Naive thymus-derived CD8-positive, alpha-beta T cell (primary cell): ENCODE results near the gene SLIT1. TPM values are rescaled to one million over a fixed set of nuclear protein-coding genes. Genes with fewer than 3 reads are reported as not detected.

Experiments
- ATAC-seq, 2 donors: fragments of 150-1000 bp; cut with Tn5 transposase in 1 of 2; sonication (Bioruptor Pico), chemical (Tn5 transposase) in 1 of 2; 1 replicate in 1 of 2; 2 replicates in 1 of 2; pipeline ENCODE4 v1.10.0; 2021; ENCODE audit warnings: mild to moderate bottlenecking in 2 of 2, moderate library complexity in 2 of 2
- POLR2A ChIA-PET: fragments of 350-600 bp; sonication (Branson Sonifier 250); formaldehyde crosslinking; loops from one replicate; lab custom pipeline; 2021; ENCODE audit warnings: antibody characterized with exemption; lab: Charles Lee
- DNase-seq, 10 donors: peaks; one replicate each; pipeline versions ENCODE4 v3.0.0 to v3.0.0-alpha.2; 2020 to 2022
- H3K27ac Mint-ChIP-seq, 10 donors: one replicate each; pipeline ENCODE4 v1.8.0; 2020 to 2022; ENCODE audit warnings: mild to moderate bottlenecking in 10 of 10, mixed read lengths in 10 of 10, moderate library complexity in 4 of 10, inconsistent platforms in 1 of 10
- H3K27me3 Mint-ChIP-seq, 5 donors: one replicate each; pipeline ENCODE4 v1.8.0; 2021 to 2022; ENCODE audit warnings: mixed read lengths in 5 of 5
- H3K36me3 Mint-ChIP-seq, 3 donors: one replicate each; pipeline ENCODE4 v1.8.0; 2020 to 2022; ENCODE audit warnings: mixed read lengths in 3 of 3, mild to moderate bottlenecking in 2 of 3, inconsistent platforms in 1 of 3
- H3K4me1 Mint-ChIP-seq, 4 donors: one replicate each; pipeline ENCODE4 v1.8.0; 2021 to 2022; ENCODE audit warnings: mixed read lengths in 4 of 4
- H3K4me3 Mint-ChIP-seq, 10 donors: one replicate each; pipeline ENCODE4 v1.8.0; 2020 to 2022; ENCODE audit warnings: mild to moderate bottlenecking in 10 of 10, mixed read lengths in 10 of 10, moderate library complexity in 6 of 10, inconsistent platforms in 1 of 10
- H3K9me3 Mint-ChIP-seq, 9 donors: one replicate each; pipeline ENCODE4 v1.8.0; 2020 to 2022; ENCODE audit warnings: mixed read lengths in 9 of 9, mild to moderate bottlenecking in 3 of 9, inconsistent platforms in 1 of 9, moderate library complexity in 1 of 9
- polyA plus RNA-seq, 3 donors: library from polyadenylated mRNA; unstranded; fragments of 300-500 nt; fragmentation: Illumina TruSeq; gene quantifications; one replicate each; pipeline ENCODE4 v1.2.3, GENCODE V29; 2021
- total RNA-seq, 8 experiments: library from RNA in 2 of 8; stranded (reverse) in 2 of 8; gene quantifications; one replicate each; pipeline ENCODE4 v1.2.3 and lab custom pipeline; 2021 to 2026

The SLIT1 gene
- total and polyA plus RNA-seq, 5 experiments from 2014 or later: 0.05 to 0.26 (median 0.11) TPM; not detected in 2

DNA sequence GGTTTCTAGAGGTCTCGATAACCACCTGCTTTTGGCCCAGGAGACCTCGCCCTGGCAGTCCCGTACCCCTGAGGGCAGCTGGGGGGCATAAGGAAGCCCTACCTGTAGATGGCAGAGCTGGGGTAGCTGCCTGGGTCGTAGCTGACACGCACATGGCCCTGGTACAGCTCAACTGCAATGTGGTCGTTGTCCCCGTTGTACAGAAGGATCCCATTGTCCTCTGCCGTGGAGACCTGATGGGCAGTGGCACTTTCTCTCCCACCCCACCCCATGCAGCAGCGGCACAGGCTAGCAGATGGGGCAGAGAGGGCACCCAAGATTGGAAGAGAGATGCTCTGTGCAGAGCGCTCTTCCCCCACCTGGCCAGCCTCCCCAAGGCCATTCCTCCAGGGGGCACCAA lies 181.2 kb downstream of the SLIT1 start:
- POLR2A ChIA-PET: no interaction called here

DNA sequence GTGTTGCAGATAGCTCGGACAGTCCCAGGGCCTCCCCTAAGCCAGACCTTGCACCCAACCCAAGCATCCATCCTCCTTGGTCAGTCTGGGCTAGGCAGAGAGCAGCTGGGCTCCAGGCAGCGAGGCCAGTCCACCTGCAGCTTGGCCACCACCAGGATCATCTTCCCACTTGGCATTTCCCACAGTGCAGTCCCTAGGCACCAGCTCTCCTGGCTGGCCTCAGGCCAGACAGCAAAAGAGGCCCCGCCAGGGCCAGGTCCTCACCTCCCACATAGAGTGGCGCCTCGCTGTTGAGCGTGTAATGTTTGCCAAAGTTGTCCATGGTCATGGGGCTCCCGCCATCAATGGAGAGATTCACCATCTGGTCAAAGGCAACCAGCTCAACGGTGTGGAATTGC lies 182.0 kb downstream of the SLIT1 start:
- Mint-ChIP-seq H3K36me3 (peaks cover 0 to 19% (median 7%) of the 10 kb centered on the region in 3 donors), H3K4me1 (peaks cover 0 to 2% (median 0%) of the 10 kb centered on the region in 4 donors), H3K4me3 (no peak overlapping the region), H3K9me3 (peaks cover 0 to 26% (median 23%) of the 10 kb centered on the region in 9 donors), H3K27ac (no peak overlapping the region), H3K27me3 (peaks cover 0 to 15% (median 6%) of the 10 kb centered on the region in 5 donors)
- POLR2A ChIA-PET: no interaction called here
- ATAC-seq (no peak), DNase-seq (no peak)

More for the DNA sequence above, 181.2 kb downstream of the SLIT1 start:
- H3K36me3 Mint-ChIP-seq: peaks cover 0 to 19% (median 7%) of the 10 kb centered on the region in 3 donors
- no peak overlapping the region for H3K4me3 Mint-ChIP-seq
- peaks cover 0 to 30% (median 23%) of the 10 kb centered on the region in 9 donors for H3K9me3 Mint-ChIP-seq
- ATAC-seq (no peak), DNase-seq (no peak)
- peaks cover 0 to 15% (median 6%) of the 10 kb centered on the region in 5 donors for H3K27me3 Mint-ChIP-seq
- peaks cover 0 to 2% (median 0%) of the 10 kb centered on the region in 4 donors for H3K4me1 Mint-ChIP-seq
- H3K27ac Mint-ChIP-seq: no peak overlapping the region

DNA sequence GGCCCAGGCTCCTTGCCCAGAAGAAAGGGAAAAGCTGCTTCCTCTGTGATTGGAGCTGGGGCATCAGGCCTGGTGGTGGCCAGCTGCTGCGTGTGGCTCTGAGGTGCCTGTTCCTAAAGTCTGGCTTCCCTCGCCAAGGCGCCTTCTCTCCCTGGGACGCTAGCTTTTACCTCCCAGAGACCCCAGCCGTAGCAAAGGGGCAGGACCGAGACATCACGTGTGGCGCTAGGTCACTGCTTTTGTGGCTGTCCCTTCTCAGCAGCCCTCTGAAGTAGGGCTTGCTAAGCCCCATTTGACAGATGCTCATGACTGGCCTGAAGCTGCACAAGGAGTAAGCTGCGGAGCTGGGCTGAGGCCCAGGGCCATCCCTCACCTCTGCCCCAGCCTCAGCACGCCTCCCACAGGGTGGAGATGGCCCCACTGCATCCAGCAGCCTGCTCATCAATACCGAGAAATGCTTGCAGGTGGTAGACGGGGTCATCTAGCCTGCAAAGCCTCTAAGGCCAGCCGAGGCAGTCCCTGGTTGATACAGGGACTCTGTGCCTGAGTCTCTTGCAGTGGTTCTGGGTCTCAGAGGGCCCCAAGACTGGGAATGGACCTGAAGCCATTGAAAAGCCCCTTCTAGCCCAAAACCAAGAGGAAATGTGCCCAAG lies 182.5 kb downstream of the SLIT1 start:
- Mint-ChIP-seq H3K4me3 (no peak overlapping the region), H3K4me1 (peaks cover 0 to 2% (median 0%) of the 10 kb centered on the region in 4 donors), H3K9me3 (peaks cover 0 to 26% (median 23%) of the 10 kb centered on the region in 9 donors), H3K36me3 (peaks cover 0 to 19% (median 7%) of the 10 kb centered on the region in 3 donors), H3K27me3 (peaks cover 0 to 15% (median 6%) of the 10 kb centered on the region in 5 donors), H3K27ac (peak overlapping the region in 1 of 10 donors; percentile 29)
- DNase-seq (no peak), ATAC-seq (no peak)
- POLR2A ChIA-PET: no interaction called here

DNA sequence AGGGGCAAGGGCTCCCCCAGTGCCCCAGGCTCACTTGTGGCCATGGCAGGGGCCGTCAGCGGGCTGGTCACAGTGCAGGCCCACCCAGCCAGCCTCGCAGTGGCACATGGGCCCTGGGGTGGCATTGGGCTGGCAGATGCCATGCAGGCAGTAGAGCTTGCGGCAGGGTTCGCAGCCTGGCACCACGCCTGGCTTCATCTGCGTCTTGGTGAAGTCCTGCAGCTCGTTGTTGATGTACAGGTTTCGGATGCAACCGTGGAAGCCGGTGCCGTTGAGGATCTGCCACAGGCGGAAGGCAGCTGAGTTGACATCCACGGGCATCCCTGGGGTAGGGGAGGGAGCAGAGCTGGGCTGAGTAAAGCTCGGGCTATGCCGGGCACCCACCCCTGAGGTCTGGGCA lies 183.1 kb downstream of the SLIT1 start:
- Mint-ChIP-seq H3K4me3 (no peak overlapping the region), H3K4me1 (peaks cover 0 to 2% (median 0%) of the 10 kb centered on the region in 4 donors), H3K27me3 (peaks cover 0 to 15% (median 6%) of the 10 kb centered on the region in 5 donors), H3K36me3 (peaks cover 0 to 19% (median 6%) of the 10 kb centered on the region in 3 donors), H3K27ac (no peak overlapping the region), H3K9me3 (peaks cover 0 to 22% (median 19%) of the 10 kb centered on the region in 9 donors)
- POLR2A ChIA-PET: no interaction called here
- DNase-seq: no peak
- ATAC-seq: no peak

DNA sequence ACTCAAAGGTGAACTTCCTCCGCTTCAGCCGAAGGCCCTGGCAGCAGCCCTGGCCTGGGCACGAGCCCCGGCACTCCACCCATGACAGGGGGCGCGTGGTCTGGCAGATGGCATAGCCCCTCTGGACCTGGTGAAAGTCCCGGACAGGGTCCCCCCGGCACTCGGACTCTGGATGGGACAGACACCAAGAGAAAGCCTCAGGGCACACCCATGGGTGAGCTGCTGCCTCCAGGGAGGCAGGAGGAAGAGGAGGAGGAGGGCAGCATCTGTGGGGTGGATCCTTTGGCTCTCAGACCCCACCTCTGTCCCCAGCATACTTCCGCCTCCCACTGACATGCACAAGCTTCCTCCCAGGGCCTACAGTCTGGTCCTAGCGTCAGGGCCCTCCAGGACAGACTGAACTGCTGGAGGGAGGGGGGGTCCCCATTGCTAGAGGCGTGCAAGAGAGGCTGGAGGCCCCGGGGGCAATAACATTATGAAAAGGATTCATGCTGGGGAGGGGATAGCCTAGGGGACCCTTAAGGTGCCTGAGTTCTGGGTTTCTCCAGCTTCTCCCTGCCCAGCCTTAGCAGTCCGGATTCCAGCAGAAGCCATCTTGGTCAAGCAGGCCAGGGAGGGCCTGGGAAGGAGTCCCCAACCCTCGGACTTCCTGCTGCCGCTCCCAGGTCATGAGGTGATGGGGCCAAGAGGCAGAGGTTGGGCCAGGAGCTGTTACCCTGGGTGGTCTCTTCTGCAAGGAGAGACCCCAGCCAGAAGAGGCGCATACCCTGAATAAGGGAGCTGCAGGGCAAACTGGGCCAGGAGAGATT lies 184.4 kb downstream of the SLIT1 start:
- Mint-ChIP-seq H3K9me3 (peaks cover 0 to 9% (median 6%) of the 10 kb centered on the region in 9 donors), H3K36me3 (peaks cover 0 to 6% (median 0%) of the 10 kb centered on the region in 3 donors), H3K4me1 (peaks cover 0 to 2% (median 0%) of the 10 kb centered on the region in 4 donors), H3K4me3 (no peak overlapping the region), H3K27me3 (peaks cover 0 to 11% (median 6%) of the 10 kb centered on the region in 5 donors), H3K27ac (no peak overlapping the region)
- DNase-seq: no peak
- no peak for ATAC-seq
- POLR2A ChIA-PET: no interaction called here

DNA sequence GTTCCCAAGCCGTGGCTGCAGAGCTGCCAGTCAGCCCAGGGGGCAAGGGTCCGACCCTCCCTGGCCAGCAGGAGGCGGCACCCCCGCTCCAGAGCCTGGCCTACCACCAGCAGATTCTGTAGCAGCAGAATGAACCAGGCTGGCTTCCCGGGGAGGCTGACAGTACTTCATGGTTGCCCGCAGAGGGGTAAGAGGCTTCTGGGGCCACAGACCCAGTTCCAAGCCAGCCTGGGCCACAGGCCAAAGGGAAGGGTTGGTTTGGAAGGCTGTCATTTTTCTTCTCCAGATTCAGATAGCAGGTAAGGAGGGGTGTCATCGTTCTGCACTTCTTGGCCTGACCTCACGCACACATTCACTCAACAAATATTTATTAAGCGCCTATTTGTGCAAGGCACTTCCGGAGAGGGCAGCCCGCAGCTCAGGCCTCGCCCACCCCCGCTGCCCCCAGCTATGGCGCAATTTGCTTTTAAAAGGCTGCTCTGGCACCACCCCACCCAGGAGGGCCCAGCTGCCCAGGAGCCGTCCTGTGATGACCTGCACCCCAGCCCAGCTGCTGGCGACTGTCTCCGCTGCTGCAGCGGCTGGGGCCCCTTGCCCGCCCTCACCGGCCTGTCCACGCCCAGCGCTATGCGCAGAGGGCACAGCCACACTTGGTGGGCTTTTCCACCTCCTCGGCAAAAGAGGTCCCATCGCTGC lies 185.1 kb downstream of the SLIT1 start:
- no peak overlapping the region for H3K27ac Mint-ChIP-seq
- DNase-seq: no peak

DNA sequence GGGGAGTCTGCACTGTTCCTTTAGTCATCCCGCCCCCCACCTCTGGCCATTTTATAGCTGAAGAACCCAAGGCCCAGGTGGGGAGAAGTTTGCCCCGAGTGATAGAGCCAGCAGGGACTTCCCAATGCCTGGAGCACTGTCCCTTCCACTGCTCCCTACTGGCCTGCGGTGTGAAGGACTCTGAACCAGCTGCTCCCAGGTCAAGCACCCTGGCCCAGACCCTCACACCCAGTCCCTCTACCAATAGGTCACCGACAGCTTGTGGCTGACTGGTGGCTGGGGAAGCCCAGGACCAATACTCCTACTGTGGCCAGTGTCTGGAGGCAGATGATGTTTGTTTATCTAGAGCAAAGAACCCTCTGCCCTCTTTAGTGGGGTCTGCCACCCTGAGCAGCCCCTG lies 185.8 kb downstream of the SLIT1 start:
- Mint-ChIP-seq H3K27me3 (peaks cover 0 to under 1% (median 0%) of the 10 kb centered on the region in 5 donors), H3K9me3 (no peaks in the 10 kb centered on the region)
- ATAC-seq: no peak

More for the DNA sequence above, 185.1 kb downstream of the SLIT1 start:
- peaks cover 0 to 3% (median 0%) of the 10 kb centered on the region in 3 donors for H3K36me3 Mint-ChIP-seq
- POLR2A ChIA-PET: no interaction called here
- no peak for ATAC-seq
- peaks cover 0 to 2% (median 0%) of the 10 kb centered on the region in 4 donors for H3K4me1 Mint-ChIP-seq
- H3K27me3 Mint-ChIP-seq: peaks cover 0 to 6% (median 5%) of the 10 kb centered on the region in 5 donors
- H3K9me3 Mint-ChIP-seq: peaks cover 0 to 3% (median 2%) of the 10 kb centered on the region in 9 donors
- H3K4me3 Mint-ChIP-seq: no peak overlapping the region

DNA sequence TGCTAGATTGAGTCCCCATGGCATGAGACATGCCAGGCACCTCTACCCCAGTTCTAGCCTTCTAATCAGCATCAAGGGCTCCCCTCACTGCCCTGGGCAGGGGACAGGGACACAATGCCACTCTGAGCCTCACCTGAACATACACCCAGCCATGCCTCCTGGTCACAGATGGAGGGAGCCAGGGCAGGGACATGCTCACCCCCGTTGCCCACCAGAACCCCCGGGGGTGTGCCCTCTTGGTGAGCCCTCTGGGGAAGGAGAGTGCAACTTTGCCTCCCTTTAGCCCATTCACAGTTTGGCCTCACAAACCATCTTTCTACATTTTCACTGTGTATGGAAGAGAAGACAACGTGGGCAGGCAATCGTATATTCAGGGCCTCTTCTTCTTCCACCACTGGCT lies 186.4 kb downstream of the SLIT1 start:
- DNase-seq: no peak
- Mint-ChIP-seq H3K4me1 (no peaks in the 10 kb centered on the region), H3K27ac (no peak overlapping the region), H3K9me3 (no peaks in the 10 kb centered on the region), H3K4me3 (no peak overlapping the region), H3K36me3 (no peaks in the 10 kb centered on the region), H3K27me3 (no peaks in the 10 kb centered on the region)
- POLR2A ChIA-PET: no interaction called here
- ATAC-seq: no peak

More for the DNA sequence above, 185.8 kb downstream of the SLIT1 start:
- no peak for DNase-seq
- Mint-ChIP-seq H3K36me3 (no peaks in the 10 kb centered on the region), H3K27ac (no peak overlapping the region), H3K4me1 (no peaks in the 10 kb centered on the region), H3K4me3 (no peak overlapping the region)
- POLR2A ChIA-PET: no interaction called here

DNA sequence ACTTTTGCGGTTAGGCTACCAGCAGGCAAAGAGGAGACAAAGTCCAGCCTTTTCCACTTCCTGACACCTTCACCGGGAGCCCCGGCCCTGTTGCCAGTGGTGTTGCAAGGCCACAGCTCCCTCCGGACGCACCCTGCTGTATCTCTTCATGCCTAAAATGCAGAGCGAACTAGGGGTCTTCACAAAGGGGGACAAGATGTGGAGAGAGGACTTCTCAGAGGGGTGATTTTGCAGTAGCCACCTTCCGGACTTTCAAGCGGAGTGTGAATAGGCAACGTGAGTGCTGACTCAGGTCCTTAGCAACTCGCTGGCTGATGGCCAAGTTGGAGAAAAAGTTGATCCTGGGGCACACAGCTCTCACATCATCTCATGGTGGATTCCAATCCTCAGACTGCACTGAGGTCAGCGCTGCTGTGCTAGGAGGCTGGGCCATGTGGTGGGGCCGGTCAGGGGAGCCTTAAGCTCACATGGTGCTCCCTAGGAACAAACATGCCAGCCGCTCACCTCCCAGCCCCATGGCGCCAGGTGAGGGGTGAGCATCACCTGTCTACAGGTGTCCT lies 187.3 kb downstream of the SLIT1 start:
- no peaks in the 10 kb centered on the region for H3K27me3 Mint-ChIP-seq
- no peaks in the 10 kb centered on the region for H3K36me3 Mint-ChIP-seq
- DNase-seq (no peak), ATAC-seq (no peak)
- POLR2A ChIA-PET: no interaction called here
- H3K4me3 Mint-ChIP-seq: no peak overlapping the region
- H3K4me1 Mint-ChIP-seq: no peaks in the 10 kb centered on the region
- H3K27ac Mint-ChIP-seq: no peak overlapping the region
- no peaks in the 10 kb centered on the region for H3K9me3 Mint-ChIP-seq

DNA sequence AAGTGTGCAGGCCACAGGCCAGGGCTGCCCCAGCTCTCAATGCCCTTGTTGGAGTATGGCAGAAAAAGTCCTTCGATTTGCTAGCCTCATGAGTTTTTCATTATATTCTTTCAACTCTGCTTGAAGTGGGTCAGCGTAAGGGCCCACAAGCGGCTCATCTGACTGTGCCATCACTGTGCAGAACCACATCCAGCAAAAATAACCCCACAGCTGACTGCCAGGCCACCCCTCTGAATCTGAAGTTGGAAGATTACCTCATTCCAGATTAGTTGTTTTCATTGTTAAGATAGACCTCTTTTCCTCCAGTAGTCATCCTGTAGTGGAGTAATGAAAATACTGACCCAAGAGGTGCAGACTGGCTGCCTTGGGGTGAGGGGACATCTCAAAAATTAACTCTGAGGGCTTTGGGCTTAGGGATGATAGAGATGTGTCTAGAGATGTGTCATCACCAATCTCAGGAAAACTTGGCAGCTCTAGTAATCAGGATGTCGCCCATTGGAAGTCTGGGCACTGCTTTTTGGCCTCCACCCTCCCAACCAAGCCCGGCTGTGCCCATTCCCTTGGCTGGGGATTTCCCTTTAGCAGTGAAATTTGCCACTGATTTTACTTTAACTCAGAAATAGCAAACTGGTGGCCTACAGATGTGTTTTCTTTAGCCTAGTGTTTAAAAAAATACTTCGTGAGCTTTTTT lies 189.3 kb downstream of the SLIT1 start:
- no peaks in the 10 kb centered on the region for H3K36me3 Mint-ChIP-seq
- no peak for DNase-seq

DNA sequence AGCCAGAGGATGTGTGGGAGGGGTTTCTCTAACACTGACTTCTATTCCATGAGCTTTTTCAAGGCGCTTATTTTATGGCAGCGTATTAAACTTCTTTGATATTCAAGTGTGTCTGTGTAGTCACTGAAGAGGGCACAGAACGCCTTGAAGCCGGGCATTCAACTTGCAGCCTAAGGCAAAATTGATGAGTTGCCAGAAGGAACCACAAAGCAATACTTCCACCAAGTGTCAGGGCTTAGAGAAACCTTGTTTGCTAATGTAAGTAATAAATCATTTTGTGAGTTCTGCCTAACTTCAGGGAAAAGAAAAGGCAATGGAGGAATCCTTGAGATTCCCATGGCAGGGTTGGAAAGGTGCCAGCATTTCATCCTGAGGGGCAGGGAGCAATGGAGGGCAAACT lies 189.9 kb downstream of the SLIT1 start:
- DNase-seq (no peak), ATAC-seq (no peak)
- peak overlapping the region in 2 of 10 donors; percentile 3 to 44 for H3K27ac Mint-ChIP-seq
- H3K27me3 Mint-ChIP-seq: no peaks in the 10 kb centered on the region
- H3K9me3 Mint-ChIP-seq: no peaks in the 10 kb centered on the region
- peaks cover 0 to 6% (median 1%) of the 10 kb centered on the region in 4 donors for H3K4me1 Mint-ChIP-seq
- POLR2A ChIA-PET: interaction anchor here (0.6 kb wide), 1 partner anchor 27 kb away, joined by 3 read pairs; no protein-coding TSS in a partner anchor
- H3K36me3 Mint-ChIP-seq: peaks cover 0 to 3% (median 0%) of the 10 kb centered on the region in 3 donors
- no peak overlapping the region for H3K4me3 Mint-ChIP-seq

More for the DNA sequence above, 189.3 kb downstream of the SLIT1 start:
- Mint-ChIP-seq H3K4me1 (peaks cover 0 to 6% (median 1%) of the 10 kb centered on the region in 4 donors), H3K4me3 (no peak overlapping the region), H3K9me3 (no peaks in the 10 kb centered on the region), H3K27ac (peak overlapping the region in 1 of 10 donors; percentile 25), H3K27me3 (no peaks in the 10 kb centered on the region)
- POLR2A ChIA-PET: no interaction called here
- no peak for ATAC-seq

DNA sequence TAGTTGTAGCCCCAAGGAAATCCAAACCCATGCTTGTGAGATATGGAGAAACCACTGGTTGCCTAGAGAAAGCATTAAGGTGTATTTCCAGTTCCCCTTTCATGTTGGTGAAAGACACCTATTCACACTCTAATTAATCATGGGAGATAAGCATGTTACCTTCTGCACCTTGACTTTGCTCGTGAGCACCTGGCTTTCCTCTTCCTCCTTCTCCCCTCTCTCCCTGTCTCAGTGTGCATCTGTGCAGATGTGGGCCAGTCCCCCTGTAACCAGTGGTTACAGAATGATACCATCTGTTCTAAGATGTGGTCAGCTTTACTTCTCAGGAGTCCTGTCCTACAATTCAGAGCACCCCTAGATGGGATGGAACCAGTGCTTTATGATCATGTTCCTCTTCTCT lies 193.0 kb downstream of the SLIT1 start:
- no peak for ATAC-seq
- H3K27me3 Mint-ChIP-seq: no peaks in the 10 kb centered on the region
- peaks cover 0 to 4% (median 2%) of the 10 kb centered on the region in 3 donors for H3K36me3 Mint-ChIP-seq
- no peak for DNase-seq
- H3K27ac Mint-ChIP-seq: peak overlapping the region in 2 of 10 donors; percentile 0 to 4
- no peaks in the 10 kb centered on the region for H3K9me3 Mint-ChIP-seq
- POLR2A ChIA-PET: no interaction called here
- H3K4me1 Mint-ChIP-seq: peaks cover 0 to 6% (median 1%) of the 10 kb centered on the region in 4 donors
- H3K4me3 Mint-ChIP-seq: no peak overlapping the region
